ENCODE measurements around the gene POLR1A. TPM values are rescaled to one million over a fixed set of nuclear protein-coding genes. Genes with fewer than 3 reads are reported as not detected.

POLR1A gene
- total RNA-seq, 1 experiment from 2014 or later, result 62.7 TPM

- no peak for DNase-seq
- Histone ChIP-seq H3K27me3 (ENCODE audit: insufficient read depth, low read length) (no peaks in the 10 kb centered on the region), H3K79me1 (ENCODE audit: insufficient read depth, low read depth, low read length, poor library complexity, severe bottlenecking) (no peaks in the 10 kb centered on the region), H3K27ac (ENCODE audit: insufficient read length, low read depth, low read length) (no peak overlapping the region), H2BK20ac (ENCODE audit: low read depth, low read length, poor library complexity, severe bottlenecking) (no peak overlapping the region), H2BK12ac (ENCODE audit: insufficient read length, low read depth, low read length) (no peak overlapping the region), H3K56ac (ENCODE audit: insufficient read length, low read depth, low read length) (no peak overlapping the region), H3K9ac (ENCODE audit: extremely low read depth, insufficient read length, low read length) (no peak overlapping the region), H2BK120ac (ENCODE audit: low read depth, low read length, poor library complexity, severe bottlenecking) (no peak overlapping the region), H3T11ph (ENCODE audit: low read length) (no peak overlapping the region), H2AFZ (ENCODE audit: low read length) (no peak overlapping the region), H4K20me1 (ENCODE audit: control insufficient read depth, insufficient read depth, insufficient read length) (no peaks in the 10 kb centered on the region), H2AK5ac (ENCODE audit: insufficient read length, low read length) (no peak overlapping the region), H3K79me2 (ENCODE audit: insufficient read depth, low read length) (no peaks in the 10 kb centered on the region), H3K23me2 (ENCODE audit: insufficient read length, low read depth, low read length, poor library complexity, severe bottlenecking) (no peaks in the 10 kb centered on the region), H4K5ac (ENCODE audit: insufficient read length, low read depth, low read length) (no peak overlapping the region), H3K4me2 (ENCODE audit: insufficient read depth, insufficient read length, low read length) (no peak overlapping the region), H4K91ac (ENCODE audit: insufficient read length, low read depth, low read length) (no peak overlapping the region), H3K14ac (ENCODE audit: insufficient read depth, low read length) (no peak overlapping the region), H3K9me3 (ENCODE audit: control insufficient read depth, low read depth, low read length) (peaks cover 7% of the 10 kb centered on the region), H2BK5ac (ENCODE audit: insufficient read length, low read length) (no peak overlapping the region), H2BK15ac (ENCODE audit: low read depth, low read length) (no peak overlapping the region), H4K8ac (replicated peaks; ENCODE audit: insufficient read length, low read depth, low read length) (no peak overlapping the region), H3K18ac (ENCODE audit: insufficient read length, low read depth, low read length) (no peak overlapping the region), H3K4ac (ENCODE audit: low read depth, low read length) (no peak overlapping the region), H3K23ac (ENCODE audit: insufficient read length, low read depth, low read length) (no peak overlapping the region), H3K4me1 (ENCODE audit: insufficient read depth, low read length) (no peaks in the 10 kb centered on the region)
- no peak for TF ChIP-seq CTCF (conservative IDR thresholded peaks at IDR 0.05)
- peaks cover 0 to 7% of the 10 kb centered on the region in 2 experiments; a peak in 1 of 4 replicates for H3K4me1 Mint-ChIP-seq
- peaks cover 5 to 12% (median 11%) of the 10 kb centered on the region in 3 experiments; a peak in 6 of 7 replicates for H3K36me3 Mint-ChIP-seq (ENCODE audit: insufficient read depth in 1 of 3, low read depth in 3 of 3)
- peaks cover 18% of the 10 kb centered on the region for H3K27me3 Mint-ChIP-seq (ENCODE audit: low read depth)
- WGBS (ENCODE audit: extremely low coverage, insufficient read length, low lambda C conversion rate), result no CpG with 5 or more reads among the region's 2 CpGs
- H3K27ac Mint-ChIP-seq, result no peak overlapping the region
- no peak overlapping the region for H3K4me3 Mint-ChIP-seq
- H3K9me3 Mint-ChIP-seq, result peaks cover 9 to 18% of the 10 kb centered on the region in 2 experiments
Observed at GRCh38 chr2:86015006-86015405, 90.7 kb downstream of the POLR1A start.
